Measurements from ENCODE around the gene TMEM97.

TMEM97 gene

DNA sequence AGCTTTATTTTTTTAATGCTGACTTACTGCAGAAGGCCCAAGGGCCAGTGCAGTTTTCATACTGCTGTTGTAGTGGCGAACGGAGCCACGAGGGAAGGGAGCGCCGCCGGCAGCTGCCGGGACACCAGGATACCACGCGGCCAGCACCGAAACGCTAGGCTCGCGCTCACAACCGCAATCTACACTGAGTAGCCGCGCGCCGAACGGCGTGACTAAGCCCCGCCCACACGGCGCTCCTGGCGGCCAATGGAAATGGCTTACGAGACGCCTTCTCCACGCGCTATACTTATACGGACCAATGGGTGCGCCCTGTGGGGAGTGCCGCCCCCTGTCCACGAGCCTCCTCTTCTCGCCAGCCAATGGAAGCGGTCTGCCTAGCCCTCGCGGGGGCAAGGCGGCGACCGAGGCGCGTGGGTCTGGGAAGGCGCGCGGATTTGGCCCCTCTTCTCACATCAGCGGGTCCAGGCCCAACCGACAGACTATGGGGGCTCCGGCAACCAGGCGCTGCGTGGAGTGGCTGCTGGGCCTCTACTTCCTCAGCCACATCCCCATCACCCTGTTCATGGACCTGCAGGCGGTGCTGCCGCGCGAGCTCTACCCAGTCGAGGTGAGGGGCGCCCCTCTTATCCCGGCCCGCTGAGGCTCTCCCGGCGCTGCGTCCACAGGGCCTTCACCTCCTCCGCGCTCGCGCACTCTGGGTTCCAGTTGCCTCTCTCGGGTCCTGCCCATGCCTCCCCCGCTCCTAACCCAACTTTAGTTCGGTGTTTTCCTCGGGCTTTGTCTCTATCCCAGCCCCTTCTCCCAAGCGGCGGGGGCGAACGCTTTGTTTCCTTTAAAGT lies at the start of gene TMEM97:
TMEM97 (plus strand) TSS at position 442 of the 839 bp plus-strand sequence; CDS start at position 482, 40 bp downstream.
- ATAC-seq: peak; percentile 99

DNA sequence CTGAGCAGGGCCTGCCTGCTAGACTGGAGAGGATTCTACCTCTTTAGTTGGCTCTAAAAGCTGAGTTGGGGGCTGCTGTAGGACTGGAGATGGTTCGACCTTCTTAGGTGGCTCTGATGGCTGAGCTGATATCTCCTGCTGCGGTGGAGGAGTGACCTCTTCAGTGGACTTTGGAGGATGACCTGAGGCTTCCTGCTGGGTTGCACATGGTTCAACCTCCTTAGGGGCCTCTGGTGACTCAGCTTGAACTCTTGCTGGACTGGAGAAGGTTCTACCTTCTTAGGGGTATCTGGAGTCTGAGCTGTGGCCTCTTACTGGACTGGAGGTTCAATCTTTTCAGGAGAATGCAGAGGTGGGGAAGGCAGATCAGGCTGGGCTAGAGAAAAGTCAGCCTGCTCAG lies 48.9 kb upstream of the TMEM97 start:
- TF ChIP-seq ZNF8 (CRISPR knock-in tag; IDR thresholded peaks at IDR 0.05) (no peak), BACH2 (CRISPR knock-in tag; IDR thresholded peaks at IDR 0.05; ENCODE audit: borderline replicate concordance) (no peak), ZNF70 (CRISPR knock-in tag; IDR thresholded peaks at IDR 0.05) (no peak), OSR1 (CRISPR knock-in tag; IDR thresholded peaks at IDR 0.05) (no peak), PPARA (CRISPR knock-in tag; IDR thresholded peaks at IDR 0.05; ENCODE audit: borderline replicate concordance) (no peak), RARB (CRISPR knock-in tag; IDR thresholded peaks at IDR 0.05) (no peak), ZFP3 (CRISPR knock-in tag; IDR thresholded peaks at IDR 0.05) (no peak), ARNTL (CRISPR knock-in tag; IDR thresholded peaks at IDR 0.05; ENCODE audit: borderline replicate concordance, low read depth) (no peak), GLIS3 (CRISPR knock-in tag; IDR thresholded peaks at IDR 0.05) (no peak)
- TF ChIP-seq, protein P1, sequence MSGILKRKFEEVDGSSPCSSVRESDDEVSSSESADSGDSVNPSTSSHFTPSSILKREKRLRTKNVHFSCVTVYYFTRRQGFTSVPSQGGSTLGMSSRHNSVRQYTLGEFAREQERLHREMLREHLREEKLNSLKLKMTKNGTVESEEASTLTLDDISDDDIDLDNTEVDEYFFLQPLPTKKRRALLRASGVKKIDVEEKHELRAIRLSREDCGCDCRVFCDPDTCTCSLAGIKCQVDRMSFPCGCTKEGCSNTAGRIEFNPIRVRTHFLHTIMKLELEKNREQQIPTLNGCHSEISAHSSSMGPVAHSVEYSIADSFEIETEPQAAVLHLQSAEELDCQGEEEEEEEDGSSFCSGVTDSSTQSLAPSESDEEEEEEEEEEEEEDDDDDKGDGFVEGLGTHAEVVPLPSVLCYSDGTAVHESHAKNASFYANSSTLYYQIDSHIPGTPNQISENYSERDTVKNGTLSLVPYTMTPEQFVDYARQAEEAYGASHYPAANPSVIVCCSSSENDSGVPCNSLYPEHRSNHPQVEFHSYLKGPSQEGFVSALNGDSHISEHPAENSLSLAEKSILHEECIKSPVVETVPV (CRISPR knock-in tag; IDR thresholded peaks at IDR 0.05): no peak
- TF ChIP-seq, protein P2, sequence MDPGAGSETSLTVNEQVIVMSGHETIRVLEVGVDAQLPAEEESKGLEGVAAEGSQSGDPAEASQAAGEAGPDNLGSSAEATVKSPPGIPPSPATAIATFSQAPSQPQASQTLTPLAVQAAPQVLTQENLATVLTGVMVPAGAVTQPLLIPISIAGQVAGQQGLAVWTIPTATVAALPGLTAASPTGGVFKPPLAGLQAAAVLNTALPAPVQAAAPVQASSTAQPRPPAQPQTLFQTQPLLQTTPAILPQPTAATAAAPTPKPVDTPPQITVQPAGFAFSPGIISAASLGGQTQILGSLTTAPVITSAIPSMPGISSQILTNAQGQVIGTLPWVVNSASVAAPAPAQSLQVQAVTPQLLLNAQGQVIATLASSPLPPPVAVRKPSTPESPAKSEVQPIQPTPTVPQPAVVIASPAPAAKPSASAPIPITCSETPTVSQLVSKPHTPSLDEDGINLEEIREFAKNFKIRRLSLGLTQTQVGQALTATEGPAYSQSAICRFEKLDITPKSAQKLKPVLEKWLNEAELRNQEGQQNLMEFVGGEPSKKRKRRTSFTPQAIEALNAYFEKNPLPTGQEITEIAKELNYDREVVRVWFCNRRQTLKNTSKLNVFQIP (CRISPR knock-in tag; IDR thresholded peaks at IDR 0.05; ENCODE audit: borderline replicate concordance, low read depth): no peak
- no peak for ATAC-seq

More for the DNA sequence above, at the start of gene TMEM97:
- TF ChIP-seq ZNF8 (CRISPR knock-in tag; IDR thresholded peaks at IDR 0.05) (no peak), GLIS3 (CRISPR knock-in tag; IDR thresholded peaks at IDR 0.05) (no peak), ZNF565 (CRISPR knock-in tag; conservative IDR thresholded peaks at IDR 0.05; ENCODE audit: low read depth) (no peak), SNAI2 (CRISPR knock-in tag; IDR thresholded peaks at IDR 0.05) (no peak), ZFP3 (CRISPR knock-in tag; IDR thresholded peaks at IDR 0.05) (no peak), ZC3H10 (CRISPR knock-in tag; IDR thresholded peaks at IDR 0.05) (no peak), TOX (CRISPR knock-in tag; IDR thresholded peaks at IDR 0.05; ENCODE audit: borderline replicate concordance) (no peak), TCF4 (CRISPR knock-in tag; IDR thresholded peaks at IDR 0.05; ENCODE audit: borderline replicate concordance) (no peak)
- TF ChIP-seq, protein P2 (CRISPR knock-in tag; IDR thresholded peaks at IDR 0.05; ENCODE audit: borderline replicate concordance, low read depth): no peak
- TF ChIP-seq, protein P3, sequence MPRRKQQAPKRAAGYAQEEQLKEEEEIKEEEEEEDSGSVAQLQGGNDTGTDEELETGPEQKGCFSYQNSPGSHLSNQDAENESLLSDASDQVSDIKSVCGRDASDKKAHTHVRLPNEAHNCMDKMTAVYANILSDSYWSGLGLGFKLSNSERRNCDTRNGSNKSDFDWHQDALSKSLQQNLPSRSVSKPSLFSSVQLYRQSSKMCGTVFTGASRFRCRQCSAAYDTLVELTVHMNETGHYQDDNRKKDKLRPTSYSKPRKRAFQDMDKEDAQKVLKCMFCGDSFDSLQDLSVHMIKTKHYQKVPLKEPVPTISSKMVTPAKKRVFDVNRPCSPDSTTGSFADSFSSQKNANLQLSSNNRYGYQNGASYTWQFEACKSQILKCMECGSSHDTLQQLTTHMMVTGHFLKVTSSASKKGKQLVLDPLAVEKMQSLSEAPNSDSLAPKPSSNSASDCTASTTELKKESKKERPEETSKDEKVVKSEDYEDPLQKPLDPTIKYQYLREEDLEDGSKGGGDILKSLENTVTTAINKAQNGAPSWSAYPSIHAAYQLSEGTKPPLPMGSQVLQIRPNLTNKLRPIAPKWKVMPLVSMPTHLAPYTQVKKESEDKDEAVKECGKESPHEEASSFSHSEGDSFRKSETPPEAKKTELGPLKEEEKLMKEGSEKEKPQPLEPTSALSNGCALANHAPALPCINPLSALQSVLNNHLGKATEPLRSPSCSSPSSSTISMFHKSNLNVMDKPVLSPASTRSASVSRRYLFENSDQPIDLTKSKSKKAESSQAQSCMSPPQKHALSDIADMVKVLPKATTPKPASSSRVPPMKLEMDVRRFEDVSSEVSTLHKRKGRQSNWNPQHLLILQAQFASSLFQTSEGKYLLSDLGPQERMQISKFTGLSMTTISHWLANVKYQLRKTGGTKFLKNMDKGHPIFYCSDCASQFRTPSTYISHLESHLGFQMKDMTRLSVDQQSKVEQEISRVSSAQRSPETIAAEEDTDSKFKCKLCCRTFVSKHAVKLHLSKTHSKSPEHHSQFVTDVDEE (CRISPR knock-in tag; IDR thresholded peaks at IDR 0.05): no peak

DNA sequence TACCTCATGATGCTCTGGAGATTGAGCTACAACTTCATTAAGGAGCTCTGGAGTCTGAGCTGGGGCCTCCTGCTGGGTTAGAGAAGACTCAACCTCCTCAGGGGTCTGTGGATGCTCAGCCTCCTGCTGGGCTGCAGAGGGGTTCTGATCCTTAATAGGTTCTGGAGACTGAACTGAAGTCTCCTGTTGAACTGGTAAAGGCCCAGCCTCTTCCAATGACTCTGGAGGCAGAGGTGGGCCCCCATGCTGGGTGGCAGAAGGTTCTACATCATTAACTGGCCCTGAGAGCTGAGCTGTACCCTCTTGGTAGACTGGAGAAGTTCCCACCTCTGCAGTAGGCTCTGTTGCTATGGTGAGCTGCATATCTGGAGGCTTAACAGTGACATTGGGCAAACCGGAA lies 48.1 kb upstream of the TMEM97 start:
- TF ChIP-seq, protein P2 (CRISPR knock-in tag; IDR thresholded peaks at IDR 0.05; ENCODE audit: borderline replicate concordance, low read depth): no peak
- TF ChIP-seq ZNF70 (CRISPR knock-in tag; IDR thresholded peaks at IDR 0.05) (no peak), ARNTL (CRISPR knock-in tag; IDR thresholded peaks at IDR 0.05; ENCODE audit: borderline replicate concordance, low read depth) (no peak)
- TF ChIP-seq, protein P4, sequence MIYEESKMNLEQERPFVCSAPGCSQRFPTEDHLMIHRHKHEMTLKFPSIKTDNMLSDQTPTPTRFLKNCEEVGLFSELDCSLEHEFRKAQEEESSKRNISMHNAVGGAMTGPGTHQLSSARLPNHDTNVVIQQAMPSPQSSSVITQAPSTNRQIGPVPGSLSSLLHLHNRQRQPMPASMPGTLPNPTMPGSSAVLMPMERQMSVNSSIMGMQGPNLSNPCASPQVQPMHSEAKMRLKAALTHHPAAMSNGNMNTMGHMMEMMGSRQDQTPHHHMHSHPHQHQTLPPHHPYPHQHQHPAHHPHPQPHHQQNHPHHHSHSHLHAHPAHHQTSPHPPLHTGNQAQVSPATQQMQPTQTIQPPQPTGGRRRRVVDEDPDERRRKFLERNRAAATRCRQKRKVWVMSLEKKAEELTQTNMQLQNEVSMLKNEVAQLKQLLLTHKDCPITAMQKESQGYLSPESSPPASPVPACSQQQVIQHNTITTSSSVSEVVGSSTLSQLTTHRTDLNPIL (CRISPR knock-in tag; IDR thresholded peaks at IDR 0.05; ENCODE audit: low read depth): no peak
- ATAC-seq: no peak

Measured in SK-N-SH treated with all-trans-retinoic acid at 6 μM for 48 hours (cell line).